Measurements from ENCODE around the gene KLF17.

The KLF17 gene

DNA sequence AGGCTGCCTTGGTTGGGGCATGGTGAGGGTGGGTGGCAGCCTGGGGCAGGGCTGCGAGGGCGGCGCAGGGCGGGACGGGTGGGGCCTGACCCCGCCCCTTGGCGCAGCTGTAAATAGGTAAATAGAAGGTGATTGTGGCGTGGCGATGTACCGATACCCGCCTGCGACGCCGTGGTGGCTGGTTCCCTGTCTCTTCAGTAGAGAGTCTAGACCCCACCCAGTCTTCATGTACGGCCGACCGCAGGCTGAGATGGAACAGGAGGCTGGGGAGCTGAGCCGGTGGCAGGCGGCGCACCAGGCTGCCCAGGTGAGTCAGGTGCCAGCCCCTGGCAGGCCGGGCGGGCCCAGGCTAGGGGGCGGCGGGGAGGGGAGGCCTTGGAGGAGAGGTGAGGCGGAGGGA lies at the start of gene KLF17:
Gene KLF17 (plus strand): TSS at position 140 of the 400 bp plus-strand sequence. CDS start 87 bp downstream, at position 227.
- DNase-seq (ENCODE audit: low read depth, low spot score): no peak

- no peak for DNase-seq (ENCODE audit: low read depth, low spot score)
Measured at GRCh38 chr1:44071461-44071860, 47.2 kb upstream of the KLF17 start.

- peak; percentile 88 for DNase-seq (ENCODE audit: low read depth, low spot score)
Measured at GRCh38 chr1:44072204-44072603, 46.4 kb upstream of the KLF17 start.

DNA sequence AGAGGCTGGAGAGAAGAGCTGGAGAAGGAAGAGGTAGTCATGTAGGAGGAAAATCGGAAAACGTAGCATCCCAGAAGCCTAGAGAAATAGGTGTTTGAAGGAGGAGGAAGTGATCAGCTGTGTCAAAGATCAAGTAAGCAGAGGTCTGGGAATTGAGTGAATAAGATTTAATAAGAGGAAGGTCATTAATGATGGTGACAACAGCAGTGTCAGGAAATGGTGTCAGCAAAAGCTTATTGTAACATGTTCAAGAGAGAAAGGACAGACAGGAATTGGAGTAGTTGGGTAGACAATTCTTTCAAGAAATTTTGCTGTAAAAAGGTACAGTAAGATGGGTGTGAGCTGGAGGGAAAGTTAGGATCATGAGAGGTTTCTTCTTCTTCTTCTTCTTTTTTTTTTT lies 45.8 kb upstream of the KLF17 start:
- no peak for DNase-seq (ENCODE audit: low read depth, low spot score)

DNA sequence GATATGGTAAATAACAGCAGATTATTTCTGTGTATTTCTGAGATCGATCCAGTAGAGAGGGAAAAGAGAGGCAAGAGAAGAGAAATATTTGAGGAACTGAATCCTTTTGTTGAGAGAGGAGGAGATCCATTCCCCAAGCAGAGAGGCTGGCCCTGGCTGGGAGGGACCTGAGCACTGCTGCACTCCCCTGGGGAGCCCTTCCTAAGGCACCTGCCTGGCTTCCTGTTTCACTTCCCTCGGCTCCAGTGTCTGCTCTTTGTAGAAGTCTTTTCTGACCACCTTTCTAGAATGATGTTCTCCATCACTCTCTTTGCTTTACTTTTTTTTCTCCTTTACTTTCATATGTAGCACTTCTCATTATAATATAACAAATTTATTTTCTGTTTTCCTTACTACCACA lies 45.1 kb upstream of the KLF17 start:
- DNase-seq (ENCODE audit: low read depth, low spot score): no peak

DNA sequence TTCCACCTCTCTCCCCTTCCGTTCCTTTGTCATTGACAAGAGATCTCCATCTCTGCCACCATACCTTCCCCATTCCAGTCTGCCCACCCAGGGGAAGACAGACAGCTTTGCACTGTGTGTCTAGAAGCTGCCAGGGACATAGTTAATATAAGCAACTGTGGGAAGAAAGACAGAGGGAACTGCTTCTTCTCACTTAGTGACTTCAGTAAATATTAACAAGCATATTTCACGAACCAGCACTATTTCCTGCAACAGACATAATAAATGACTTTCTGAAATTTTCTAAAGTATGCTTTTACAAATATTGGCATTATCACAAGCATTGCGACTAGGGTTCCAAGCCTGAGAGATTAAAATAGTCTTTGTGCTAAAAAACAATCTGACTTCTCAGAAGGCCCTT lies 44.2 kb upstream of the KLF17 start:
- DNase-seq (ENCODE audit: low read depth, low spot score): no peak

GRCh38 chr1:44076066-44076465 lies 42.6 kb upstream of the KLF17 start:
- DNase-seq (ENCODE audit: low read depth, low spot score): no peak

DNA sequence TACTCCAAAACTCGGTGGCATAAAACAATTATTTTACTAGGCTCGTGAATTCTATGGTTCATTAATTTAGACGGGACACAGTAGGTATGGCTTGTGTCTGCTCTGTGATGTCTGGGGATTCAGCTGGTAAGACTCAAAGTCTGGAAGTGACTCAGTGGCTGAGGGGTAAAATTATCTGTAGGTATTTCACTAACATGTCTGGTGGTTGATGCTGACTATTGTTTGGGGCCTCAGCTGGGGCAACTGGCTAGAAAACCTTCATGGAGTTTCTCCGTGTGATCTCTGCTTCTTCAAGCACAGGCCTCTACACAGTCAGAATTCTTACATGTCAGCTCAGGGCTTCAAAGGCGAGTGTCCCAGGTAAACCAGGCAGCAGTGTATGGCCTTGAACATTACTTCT lies 41.2 kb upstream of the KLF17 start:
- peak; percentile 11 for DNase-seq (ENCODE audit: low read depth, low spot score)

DNA sequence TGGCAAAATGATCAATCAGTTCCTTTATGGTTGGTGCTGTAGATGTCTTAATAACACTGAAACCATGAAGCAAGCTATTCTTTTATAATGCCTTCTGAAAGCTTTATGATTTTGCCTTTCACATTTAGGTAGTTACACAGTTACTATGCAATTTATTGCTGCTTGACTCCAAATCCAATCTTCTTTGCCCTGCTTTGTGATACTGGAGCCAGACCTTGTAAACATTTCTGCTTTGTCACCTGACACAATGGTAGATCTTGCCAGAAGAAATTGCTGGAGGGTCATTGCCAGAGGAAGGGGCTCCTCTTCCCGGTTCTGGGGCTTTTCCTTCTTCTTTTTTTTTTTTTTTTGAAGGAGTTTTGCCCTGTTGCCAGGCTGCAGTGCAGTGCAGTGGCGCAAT lies 40.5 kb upstream of the KLF17 start:
- DNase-seq (ENCODE audit: low read depth, low spot score): no peak

GRCh38 chr1:44079566-44079965 lies 39.1 kb upstream of the KLF17 start:
- no peak for DNase-seq (ENCODE audit: low read depth, low spot score)

DNA sequence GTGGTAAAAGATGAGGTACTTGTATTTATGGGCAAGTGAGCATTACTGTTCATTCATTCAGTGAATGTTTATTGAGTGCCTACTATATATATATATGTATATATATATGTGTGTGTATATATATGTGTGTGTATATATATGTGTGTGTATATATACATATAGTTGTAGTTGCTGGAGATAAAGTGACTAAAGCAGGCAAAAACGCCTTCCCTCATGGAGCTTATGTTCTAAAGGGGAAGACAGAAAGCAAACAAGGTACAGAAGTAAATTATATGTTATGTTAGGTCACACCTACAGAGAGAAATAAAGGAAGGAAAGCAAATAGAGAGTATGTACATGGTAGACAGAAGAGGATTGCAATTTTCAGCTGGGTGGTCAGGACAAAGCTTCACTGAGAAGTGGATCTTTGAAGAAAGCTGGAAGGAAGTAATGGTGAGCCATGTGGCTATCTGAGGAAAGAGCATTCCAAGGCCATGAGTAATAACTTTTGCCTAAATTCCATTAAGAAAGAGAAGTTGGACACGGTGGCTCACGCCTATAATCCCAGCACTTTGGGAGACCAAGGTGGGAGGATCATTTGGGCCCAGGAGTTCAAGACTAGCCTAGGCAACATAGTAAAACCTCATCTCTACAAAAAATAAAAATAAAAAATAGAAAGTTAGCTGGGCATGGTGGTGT lies 33.5 kb upstream of the KLF17 start:
- DNase-seq (ENCODE audit: low read depth, low spot score): peak; percentile 73

GRCh38 chr1:44086692-44087474 lies 31.7 kb upstream of the KLF17 start:
- DNase-seq (ENCODE audit: low read depth, low spot score): no peak

DNA sequence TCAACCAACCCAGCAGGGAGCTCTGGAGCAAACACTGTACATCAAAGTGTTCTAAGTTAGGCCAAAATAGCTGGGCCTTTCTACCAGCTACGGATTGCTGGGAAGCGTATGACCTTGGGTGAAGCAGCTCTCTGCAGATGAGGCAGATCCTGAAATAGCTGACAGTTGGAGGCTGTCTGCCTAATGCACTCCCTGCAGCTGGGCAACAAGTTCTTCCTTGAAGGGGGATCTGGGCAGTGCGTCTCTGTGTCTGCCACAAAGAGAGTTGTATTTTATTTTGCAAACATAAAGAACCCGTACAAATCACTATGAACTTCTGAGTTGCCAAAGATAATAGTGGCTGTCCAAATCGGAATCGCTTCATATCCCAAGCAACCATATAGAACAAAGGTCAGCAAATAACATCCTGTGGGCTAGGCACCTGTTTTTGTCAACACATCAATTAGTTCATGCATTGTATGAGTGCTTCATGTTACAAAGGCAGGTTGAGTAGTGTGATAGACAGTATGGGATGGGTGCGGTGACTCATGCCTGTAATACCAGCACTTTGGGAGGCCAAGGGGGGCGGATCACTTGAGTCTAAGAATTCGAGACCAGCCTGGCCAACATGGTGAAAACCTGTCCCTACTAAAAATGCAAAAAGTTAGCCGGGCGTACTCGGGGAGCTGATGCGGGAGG lies 29.1 kb upstream of the KLF17 start:
- DNase-seq (ENCODE audit: low read depth, low spot score): peak; percentile 25

DNA sequence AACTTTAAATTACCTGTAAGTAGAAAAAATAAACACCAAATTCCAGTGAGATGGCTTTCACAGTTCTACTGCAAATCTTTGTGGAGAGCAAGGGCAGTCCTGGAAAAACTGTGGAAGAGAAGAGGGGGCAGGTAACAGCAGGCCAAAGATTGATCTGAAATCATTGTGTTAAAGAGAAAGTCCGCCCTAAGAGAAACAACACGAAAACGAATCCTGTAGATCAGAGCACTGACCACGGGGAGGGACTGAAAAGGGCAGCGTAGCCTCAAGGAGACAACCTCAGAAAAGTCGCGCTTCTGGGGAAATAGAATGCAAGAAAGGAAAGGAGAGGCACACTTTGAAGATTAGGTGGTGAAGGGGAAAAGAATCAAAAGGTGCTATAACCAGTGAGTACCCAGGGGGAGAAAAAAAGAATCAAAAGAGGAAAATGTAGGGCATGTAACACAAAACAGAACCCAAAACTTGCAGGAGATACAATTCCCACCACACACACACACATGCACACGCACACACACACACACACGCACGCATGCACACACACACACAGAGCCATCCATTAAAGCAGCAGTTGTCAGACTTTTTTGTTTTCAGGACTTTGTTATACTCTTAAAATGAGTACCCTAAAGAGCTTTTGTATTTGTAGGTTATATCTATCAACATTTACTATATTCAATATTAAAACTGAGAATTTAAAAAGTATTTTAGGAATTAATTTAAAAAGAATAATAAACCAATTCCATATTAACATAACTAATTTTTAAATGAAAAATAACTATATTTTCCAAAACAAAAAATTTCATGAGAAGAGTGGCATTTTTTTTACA lies 28.0 kb upstream of the KLF17 start:
- no peak for DNase-seq (ENCODE audit: low read depth, low spot score)

- DNase-seq (ENCODE audit: low read depth, low spot score): no peak
Measured at GRCh38 chr1:44094047-44094446, 24.6 kb upstream of the KLF17 start.

- no peak for DNase-seq (ENCODE audit: low read depth, low spot score)
Measured at GRCh38 chr1:44100183-44100868, 18.3 kb upstream of the KLF17 start.

DNA sequence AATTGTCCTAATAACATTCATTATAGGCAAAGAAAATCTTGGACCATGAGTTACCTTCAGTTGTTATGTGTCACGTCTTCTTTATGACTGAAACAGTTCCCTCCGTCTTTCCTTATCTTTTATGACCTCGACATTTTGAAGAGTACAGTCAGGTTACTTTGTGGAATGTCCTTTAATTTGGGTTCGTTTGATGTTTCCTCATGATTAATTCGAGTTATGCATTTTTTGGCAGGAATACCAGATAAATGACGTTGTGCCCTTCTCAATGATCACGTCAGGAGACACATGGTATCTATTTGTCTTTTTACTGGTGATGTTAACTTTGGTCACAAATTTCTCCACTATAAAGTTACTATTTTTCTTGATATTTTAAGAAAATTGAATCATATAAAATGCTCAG lies 17.3 kb upstream of the KLF17 start:
- DNase-seq (ENCODE audit: low read depth, low spot score): no peak

- DNase-seq (ENCODE audit: low read depth, low spot score): no peak
Measured at GRCh38 chr1:44103270-44104131, 15.1 kb upstream of the KLF17 start.

GRCh38 chr1:44105810-44106209 lies 12.8 kb upstream of the KLF17 start:
- no peak for DNase-seq (ENCODE audit: low read depth, low spot score)

DNA sequence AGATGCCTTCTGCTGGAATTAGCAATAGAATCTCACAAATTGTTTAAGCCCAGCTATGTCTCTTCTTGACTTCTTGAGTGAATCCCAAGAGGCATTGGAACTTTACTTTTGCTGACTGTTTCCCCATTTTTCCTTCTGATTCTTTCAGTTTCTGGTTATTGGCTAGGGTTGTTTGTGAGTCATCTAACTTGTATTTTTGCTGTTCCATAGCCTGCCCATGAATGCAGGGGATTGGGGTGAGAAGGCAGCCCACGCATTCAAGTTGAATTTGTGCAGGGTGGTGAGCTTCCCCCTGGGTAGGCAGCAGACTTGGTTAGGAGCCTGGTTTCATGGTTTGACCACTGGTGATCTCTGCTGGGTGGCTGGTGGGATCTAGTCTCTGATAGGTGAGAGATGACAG lies 10.4 kb upstream of the KLF17 start:
- DNase-seq (ENCODE audit: low read depth, low spot score): peak; percentile 71

All from astrocyte of the hippocampus (primary cell).